ENCODE data around the gene KCNAB1. TPM values are rescaled to one million over a fixed set of nuclear protein-coding genes. Genes with fewer than 3 reads are reported as not detected.
"Not testable (repeated sequence)": the region's sequence is repeated elsewhere in the genome, so short reads cannot be mapped to it uniquely, and the experiment has no call there.

Gene KCNAB1
- total RNA-seq: under 1 TPM; 0.07 to 0.74 TPM

DNA sequence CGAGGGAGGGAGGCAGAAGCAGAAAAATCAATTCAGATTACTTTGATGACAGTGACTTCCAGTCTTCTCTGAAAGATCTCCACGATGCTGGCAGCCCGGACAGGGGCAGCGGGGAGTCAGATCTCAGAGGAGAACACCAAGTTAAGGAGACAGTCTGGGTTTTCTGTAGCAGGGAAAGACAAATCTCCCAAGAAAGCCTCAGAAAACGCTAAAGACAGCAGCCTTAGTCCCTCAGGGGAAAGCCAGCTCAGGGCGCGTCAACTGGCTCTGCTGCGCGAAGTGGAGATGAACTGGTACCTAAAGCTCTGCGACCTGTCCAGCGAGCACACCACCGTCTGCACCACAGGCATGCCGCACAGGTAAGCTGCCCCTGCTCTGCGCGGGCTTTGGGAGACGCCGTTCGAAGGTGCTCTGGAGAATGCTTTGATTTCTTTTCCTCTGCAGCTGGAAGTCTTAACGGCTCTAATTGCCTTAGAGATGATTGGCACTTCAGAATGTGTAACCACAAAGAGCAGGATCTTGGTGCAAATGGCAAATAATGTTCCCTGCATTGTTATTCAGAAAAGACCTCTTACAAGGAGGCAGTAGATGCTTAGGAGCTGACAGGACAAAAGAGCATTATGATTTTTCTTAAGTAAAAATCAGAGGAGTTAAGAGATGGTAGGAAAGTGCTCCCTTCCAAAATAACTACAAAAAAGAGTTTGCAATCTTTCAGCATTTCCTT, at the start of gene KCNAB1:
Gene KCNAB1 (plus strand): TSS at position 51 of the 724 bp plus-strand sequence.
- Histone ChIP-seq H3K27ac (no peak within 1 kb of the TSS), H3K36me3 (no peaks in the 10 kb centered on the region), H3K9me3 (no peaks in the 10 kb centered on the region), H3K4me3 (no peak within 1 kb of the TSS), H3K4me1 (no peaks in the 10 kb centered on the region), H3K27me3 (no peaks in the 10 kb centered on the region), H3K9ac (ENCODE audit: low read depth in 2 of 2, low read length in 2 of 2) (no peak within 1 kb of the TSS)
- intact Hi-C loops (cut with DNase I): no loop called here
- DNase-seq: no peak
- TF ChIP-seq, protein P1, sequence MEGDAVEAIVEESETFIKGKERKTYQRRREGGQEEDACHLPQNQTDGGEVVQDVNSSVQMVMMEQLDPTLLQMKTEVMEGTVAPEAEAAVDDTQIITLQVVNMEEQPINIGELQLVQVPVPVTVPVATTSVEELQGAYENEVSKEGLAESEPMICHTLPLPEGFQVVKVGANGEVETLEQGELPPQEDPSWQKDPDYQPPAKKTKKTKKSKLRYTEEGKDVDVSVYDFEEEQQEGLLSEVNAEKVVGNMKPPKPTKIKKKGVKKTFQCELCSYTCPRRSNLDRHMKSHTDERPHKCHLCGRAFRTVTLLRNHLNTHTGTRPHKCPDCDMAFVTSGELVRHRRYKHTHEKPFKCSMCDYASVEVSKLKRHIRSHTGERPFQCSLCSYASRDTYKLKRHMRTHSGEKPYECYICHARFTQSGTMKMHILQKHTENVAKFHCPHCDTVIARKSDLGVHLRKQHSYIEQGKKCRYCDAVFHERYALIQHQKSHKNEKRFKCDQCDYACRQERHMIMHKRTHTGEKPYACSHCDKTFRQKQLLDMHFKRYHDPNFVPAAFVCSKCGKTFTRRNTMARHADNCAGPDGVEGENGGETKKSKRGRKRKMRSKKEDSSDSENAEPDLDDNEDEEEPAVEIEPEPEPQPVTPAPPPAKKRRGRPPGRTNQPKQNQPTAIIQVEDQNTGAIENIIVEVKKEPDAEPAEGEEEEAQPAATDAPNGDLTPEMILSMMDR (IDR thresholded peaks at IDR 0.05): no peak

DNA sequence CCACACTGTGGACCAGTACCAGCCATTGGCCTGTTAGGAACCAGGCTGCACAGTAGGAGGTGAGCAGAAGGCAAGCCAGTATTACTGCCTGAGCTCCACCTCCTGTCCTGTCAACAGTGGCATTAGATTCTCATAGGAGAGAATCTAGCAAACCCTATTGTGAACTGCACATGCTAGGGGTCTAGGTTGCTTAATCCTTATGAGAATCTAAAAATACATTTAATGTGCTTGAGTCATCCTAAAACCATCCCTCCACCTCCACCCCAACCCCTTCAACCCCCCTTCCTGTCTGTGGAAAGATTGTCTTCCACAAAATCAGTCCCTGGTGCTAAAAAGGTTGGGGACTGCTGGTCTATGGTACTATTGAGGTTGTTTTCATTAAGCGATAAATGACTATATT, 49.3 kb upstream of the KCNAB1 start:
- TF ChIP-seq, protein P1 (IDR thresholded peaks at IDR 0.05): no peak
- Histone ChIP-seq H3K9ac (ENCODE audit: low read depth in 2 of 2, low read length in 2 of 2) (no peak overlapping the region), H3K27me3 (no peaks in the 10 kb centered on the region), H3K27ac (no peak overlapping the region), H3K9me3 (no peaks in the 10 kb centered on the region), H3K4me1 (no peaks in the 10 kb centered on the region), H3K4me3 (no peak overlapping the region), H3K36me3 (no peaks in the 10 kb centered on the region)
- no peak for DNase-seq
- intact Hi-C loops (cut with DNase I): no loop called here

DNA sequence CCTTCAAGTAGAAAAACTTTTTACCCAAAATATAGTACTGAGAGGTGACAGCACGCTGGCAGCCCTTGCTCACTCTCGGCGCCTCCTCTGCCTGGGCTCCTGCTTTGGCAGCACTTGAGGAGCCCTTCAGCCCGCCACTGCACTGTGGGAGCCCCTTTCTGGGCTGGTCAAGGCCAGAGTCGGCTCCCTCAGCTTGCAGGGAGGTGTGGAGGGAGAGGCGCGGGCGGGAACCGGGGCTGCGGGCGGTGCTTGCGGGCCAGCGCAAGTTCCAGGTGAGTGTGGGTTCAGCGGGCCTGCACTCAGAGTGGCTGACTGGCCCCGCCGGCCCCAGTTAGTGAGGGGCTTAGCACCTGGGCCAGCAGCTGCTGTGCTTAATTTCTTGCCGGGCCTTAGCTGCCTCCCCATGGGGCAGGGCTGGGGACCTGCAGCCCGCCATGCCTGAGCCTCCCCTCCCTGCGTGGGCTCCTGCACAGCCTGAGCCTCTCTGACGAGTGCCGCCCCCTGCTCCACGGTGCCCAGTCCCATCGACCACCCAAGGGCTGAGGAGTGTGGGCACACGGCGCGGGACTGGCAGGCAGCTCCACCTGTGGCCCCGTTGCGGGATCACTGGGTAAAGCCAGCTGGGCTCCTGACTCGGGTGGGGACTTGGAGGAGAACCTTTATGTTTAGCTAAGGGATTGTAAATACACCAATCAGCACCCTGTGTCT, 47.3 kb upstream of the KCNAB1 start:
- H3K4me1 ChIP-seq; intact Hi-C loops (cut with DNase I); H3K9me3 ChIP-seq; H3K4me3 ChIP-seq; DNase-seq; H3K36me3 ChIP-seq; H3K27me3 ChIP-seq; H3K9ac ChIP-seq (ENCODE audit: low read depth in 2 of 2, low read length in 2 of 2); H3K27ac ChIP-seq: not testable (repeated sequence)

DNA sequence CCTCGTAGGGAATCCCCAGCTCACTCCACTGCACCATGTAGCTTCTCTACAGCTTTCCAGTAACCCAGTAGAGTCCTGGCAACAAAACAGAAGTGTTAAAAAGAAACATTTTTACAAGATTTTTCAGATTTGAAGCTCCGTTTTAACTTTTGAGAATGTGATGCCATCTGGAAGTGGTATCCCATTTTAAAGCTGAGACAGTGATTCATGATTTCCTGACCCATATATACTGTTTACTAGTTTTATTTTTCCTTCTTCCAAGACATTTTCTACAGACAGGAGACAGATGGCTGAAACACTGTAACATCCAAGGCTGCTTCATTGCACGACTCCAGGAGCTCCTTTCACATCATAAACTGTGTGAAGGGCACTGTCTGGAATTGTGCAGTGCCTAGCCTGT, 30.3 kb upstream of the KCNAB1 start:
- Histone ChIP-seq H3K27me3 (no peaks in the 10 kb centered on the region), H3K4me1 (no peaks in the 10 kb centered on the region), H3K9ac (ENCODE audit: low read depth in 2 of 2, low read length in 2 of 2) (no peak overlapping the region), H3K4me3 (no peak overlapping the region), H3K36me3 (no peaks in the 10 kb centered on the region), H3K9me3 (no peaks in the 10 kb centered on the region), H3K27ac (no peak overlapping the region)
- no peak for DNase-seq
- intact Hi-C loops (cut with DNase I): no loop called here
- TF ChIP-seq, protein P1 (IDR thresholded peaks at IDR 0.05): no peak

DNA sequence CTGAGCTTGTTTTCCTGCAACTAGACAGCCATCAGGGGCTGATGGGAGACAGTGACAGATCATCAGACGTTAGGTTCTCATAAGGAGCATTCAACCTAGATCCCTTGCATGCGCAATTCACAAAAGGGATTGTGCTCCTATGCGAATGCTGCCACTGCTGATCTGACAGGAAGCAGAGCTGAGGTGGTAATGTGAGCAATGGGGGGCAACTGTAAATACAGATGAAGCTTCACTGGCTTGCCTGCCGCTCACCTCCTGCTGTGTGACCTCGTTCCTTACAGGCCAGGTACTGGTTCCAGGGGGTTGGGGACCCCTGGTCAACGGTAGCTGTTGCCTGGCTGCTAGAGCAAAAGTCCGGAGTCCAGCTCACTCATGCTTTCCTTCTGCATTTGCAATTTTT, 26.4 kb upstream of the KCNAB1 start:
- no peak overlapping the region for H3K4me3 ChIP-seq
- H3K27me3 ChIP-seq: no peaks in the 10 kb centered on the region
- TF ChIP-seq, protein P1 (IDR thresholded peaks at IDR 0.05): no peak
- no peak overlapping the region for H3K27ac ChIP-seq
- H3K4me1 ChIP-seq: no peaks in the 10 kb centered on the region
- DNase-seq: no peak
- intact Hi-C loops (cut with DNase I): no loop called here
- H3K36me3 ChIP-seq: no peaks in the 10 kb centered on the region
- H3K9ac ChIP-seq (ENCODE audit: low read depth in 2 of 2, low read length in 2 of 2): no peak overlapping the region
- H3K9me3 ChIP-seq: no peaks in the 10 kb centered on the region

DNA sequence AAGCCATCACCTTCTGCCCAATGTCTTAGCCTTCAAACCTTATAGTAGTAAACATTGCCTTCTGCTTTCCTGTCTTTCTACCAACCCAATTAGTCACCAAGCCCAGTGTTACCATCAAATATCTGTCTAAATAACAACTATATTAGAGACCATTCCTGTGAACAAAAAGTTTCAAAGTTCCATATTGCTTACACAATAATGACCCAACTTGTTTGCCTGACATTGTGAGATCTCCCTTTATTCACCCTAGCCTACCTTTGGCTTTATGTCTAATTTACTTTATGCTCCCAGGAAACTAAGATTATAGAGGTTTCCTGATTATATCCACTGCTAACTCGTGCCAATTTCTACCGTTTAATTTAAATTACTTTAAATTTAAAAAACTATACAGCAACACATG, 26.0 kb upstream of the KCNAB1 start:
- no peaks in the 10 kb centered on the region for H3K4me1 ChIP-seq
- no peaks in the 10 kb centered on the region for H3K9me3 ChIP-seq
- no peak overlapping the region for H3K9ac ChIP-seq (ENCODE audit: low read depth in 2 of 2, low read length in 2 of 2)
- intact Hi-C loops (cut with DNase I): no loop called here
- H3K27ac ChIP-seq: no peak overlapping the region
- DNase-seq: no peak
- no peaks in the 10 kb centered on the region for H3K36me3 ChIP-seq
- TF ChIP-seq, protein P1 (IDR thresholded peaks at IDR 0.05): no peak
- H3K27me3 ChIP-seq: no peaks in the 10 kb centered on the region
- no peak overlapping the region for H3K4me3 ChIP-seq

DNA sequence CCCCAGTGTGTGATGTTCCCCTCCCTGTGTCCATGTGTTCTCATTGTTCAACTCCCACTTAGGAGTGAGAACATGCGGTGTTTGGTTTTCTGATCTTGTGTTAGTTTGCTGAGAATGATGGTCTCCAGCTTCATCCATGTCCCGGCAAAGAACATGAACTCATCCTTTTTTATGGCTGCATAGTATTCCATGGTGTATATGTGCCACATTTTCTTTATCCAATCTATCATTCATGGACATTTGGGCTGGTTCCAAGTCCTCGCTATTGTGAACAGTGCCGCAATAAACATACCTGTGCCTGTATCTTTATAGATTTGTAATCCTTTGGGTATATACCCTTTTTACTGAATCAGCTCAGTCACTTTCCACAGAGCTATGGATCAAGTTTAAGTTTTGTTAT, 24.7 kb upstream of the KCNAB1 start:
- DNase-seq; H3K4me3 ChIP-seq; H3K9ac ChIP-seq (ENCODE audit: low read depth in 2 of 2, low read length in 2 of 2); H3K9me3 ChIP-seq; H3K27me3 ChIP-seq; intact Hi-C loops (cut with DNase I); H3K36me3 ChIP-seq; H3K4me1 ChIP-seq; H3K27ac ChIP-seq: not testable (repeated sequence)

Measured in colonic mucosa (tissue), 4 donors.